ENCODE results near the gene CCDC88C. TPM values are rescaled to one million over a fixed set of nuclear protein-coding genes. Genes with fewer than 3 reads are reported as not detected.

The CCDC88C gene
- total and polyA plus RNA-seq, 11 donors = 2.4 to 15.6 (median 4.8) TPM

- no peaks in the 10 kb centered on the region for H3K9me3 ChIP-seq
- H3K27me3 ChIP-seq = no peaks in the 10 kb centered on the region
- no peak overlapping the region for H3K4me3 ChIP-seq
- WGBS, 4 donors = 92 to 95% (median 94%) methylated on average over 23 to 30 of the region's 30 CpGs
- ATAC-seq = no peak
- H3K4me1 ChIP-seq = peaks cover 0 to 7% (median 0%) of the 10 kb centered on the region in 12 donors
- DNase-seq = no peak
- TF ChIP-seq POLR2A (IDR thresholded peaks at IDR 0.05) (no peak), CTCF (IDR thresholded peaks at IDR 0.05) (no peak)
- no peak overlapping the region for H3K27ac ChIP-seq
- H3K36me3 ChIP-seq = peaks cover 0 to 62% (median 0%) of the 10 kb centered on the region in 9 donors
- intact Hi-C loops (cut with DNase I) = no loop called here
Observed at GRCh38 chr14:91339671-91340369, 77.8 kb downstream of the CCDC88C start.

- WGBS, 4 donors = 89 to 99% (median 93%) methylated on average over 13 to 17 of the region's 17 CpGs
- H3K27ac ChIP-seq = no peak overlapping the region
- no peak overlapping the region for H3K4me3 ChIP-seq
- no peak for ATAC-seq
- peaks cover 0 to 6% (median 0%) of the 10 kb centered on the region in 12 donors for H3K4me1 ChIP-seq
- no peaks in the 10 kb centered on the region for H3K9me3 ChIP-seq
- no peaks in the 10 kb centered on the region for H3K27me3 ChIP-seq
- TF ChIP-seq CTCF (IDR thresholded peaks at IDR 0.05) (no peak), POLR2A (IDR thresholded peaks at IDR 0.05) (no peak)
- peaks cover 0 to 64% (median 0%) of the 10 kb centered on the region in 9 donors for H3K36me3 ChIP-seq
- DNase-seq = no peak
- intact Hi-C loops (cut with DNase I) = no loop called here
Observed at GRCh38 chr14:91339076-91339475, 78.5 kb downstream of the CCDC88C start.

- Histone ChIP-seq H3K27me3 (peaks cover 0 to 3% (median 0%) of the 10 kb centered on the region in 9 donors), H3K36me3 (peaks cover 0 to 64% (median 0%) of the 10 kb centered on the region in 9 donors), H3K9me3 (no peaks in the 10 kb centered on the region), H3K27ac (no peak overlapping the region), H3K4me3 (no peak overlapping the region), H3K4me1 (no peaks in the 10 kb centered on the region)
- no peak for DNase-seq
- 53 to 71% (median 70%) methylated on average over 6 to 7 of the region's 7 CpGs for WGBS, 4 donors
- ATAC-seq = no peak
- intact Hi-C loops (cut with DNase I) = no loop called here
- no peak for TF ChIP-seq CTCF (IDR thresholded peaks at IDR 0.05)
- TF ChIP-seq POLR2A (IDR thresholded peaks at IDR 0.05) = no peak
Observed at GRCh38 chr14:91338379-91338778, 79.2 kb downstream of the CCDC88C start.

GRCh38 chr14:91337699-91338335 lies 79.8 kb downstream of the CCDC88C start:
- Histone ChIP-seq H3K27me3 (peaks cover 0 to 3% (median 0%) of the 10 kb centered on the region in 9 donors), H3K9me3 (no peaks in the 10 kb centered on the region), H3K36me3 (peaks cover 0 to 65% (median 0%) of the 10 kb centered on the region in 9 donors), H3K27ac (no peak overlapping the region), H3K4me1 (peaks cover 0 to 2% (median under 1%) of the 10 kb centered on the region in 12 donors), H3K4me3 (no peak overlapping the region)
- ATAC-seq (no peak), DNase-seq (peak in 1 of 5 donors; percentile 8)
- intact Hi-C loops (cut with DNase I) = no loop called here
- TF ChIP-seq CTCF (IDR thresholded peaks at IDR 0.05) (no peak), POLR2A (IDR thresholded peaks at IDR 0.05) (no peak)
- 79 to 88% (median 81%) methylated on average over 19 to 23 of the region's 23 CpGs for WGBS, 4 donors
